ENCODE data around the gene TBC1D2. TPM values are rescaled to one million over a fixed set of nuclear protein-coding genes. Genes with fewer than 3 reads are reported as not detected.
A peak's percentile ranks its signal among the peaks of the same experiment; 100 is the strongest.

Gene TBC1D2
- total and polyA plus RNA-seq, 2 experiments from 2014 or later, result 3.7 to 6.8 TPM

GRCh38 chr9:98255061-98255577 is 330 bp downstream of the TBC1D2 start:
- Histone ChIP-seq H3K4me2 (peak overlapping the region; percentile 94), H3K4me1 (ENCODE audit: insufficient read depth) (peaks cover 15% of the 10 kb centered on the region; the same call in 1 of the 2 replicates), H3K79me2 (replicated peaks; ENCODE audit: insufficient read depth) (peaks cover 10% of the 10 kb centered on the region), H3F3A (replicated peaks; ENCODE audit: low read depth) (peaks cover 12% of the 10 kb centered on the region; the same call in 1 of the 2 replicates), H2AFZ (peak overlapping the region; percentile 97), H3K27me3 (ENCODE audit: insufficient read depth) (no peaks in the 10 kb centered on the region), H3K27ac (ENCODE audit: low read depth) (peak overlapping the region; percentile 74; the same call in 1 of the 2 replicates), H3K4me3 (peak overlapping the region; percentile 92), H3K9me2 (ENCODE audit: insufficient read depth) (no peaks in the 10 kb centered on the region), H3K36me3 (ENCODE audit: insufficient read depth) (no peaks in the 10 kb centered on the region), H4K20me1 (replicated peaks; ENCODE audit: insufficient read depth) (peaks cover 11% of the 10 kb centered on the region)
- peak overlapping the region; percentile 83 for H3K4me3 Mint-ChIP-seq
- DNase-seq (ENCODE audit: low spot score) (peak; percentile 87), ATAC-seq (peak; percentile 55)
- H3K36me3 Mint-ChIP-seq (ENCODE audit: low read depth), result no peaks in the 10 kb centered on the region
- peaks cover 6% of the 10 kb centered on the region for H3K27me3 Mint-ChIP-seq (ENCODE audit: insufficient read depth, low read depth, poor library complexity)
- no peaks in the 10 kb centered on the region for H3K9me3 Mint-ChIP-seq
- H3K4me1 Mint-ChIP-seq, result peaks cover 25% of the 10 kb centered on the region
- TF ChIP-seq JUNB (IDR thresholded peaks at IDR 0.05; ENCODE audit: unreplicated experiment), result no peak
- TF ChIP-seq, protein P1, sequence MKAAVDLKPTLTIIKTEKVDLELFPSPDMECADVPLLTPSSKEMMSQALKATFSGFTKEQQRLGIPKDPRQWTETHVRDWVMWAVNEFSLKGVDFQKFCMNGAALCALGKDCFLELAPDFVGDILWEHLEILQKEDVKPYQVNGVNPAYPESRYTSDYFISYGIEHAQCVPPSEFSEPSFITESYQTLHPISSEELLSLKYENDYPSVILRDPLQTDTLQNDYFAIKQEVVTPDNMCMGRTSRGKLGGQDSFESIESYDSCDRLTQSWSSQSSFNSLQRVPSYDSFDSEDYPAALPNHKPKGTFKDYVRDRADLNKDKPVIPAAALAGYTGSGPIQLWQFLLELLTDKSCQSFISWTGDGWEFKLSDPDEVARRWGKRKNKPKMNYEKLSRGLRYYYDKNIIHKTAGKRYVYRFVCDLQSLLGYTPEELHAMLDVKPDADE (IDR thresholded peaks at IDR 0.05), result no peak; the same call in 1 of the 2 replicates
- peak; percentile 52 for TF ChIP-seq POLR2AphosphoS5 (IDR thresholded peaks at IDR 0.05; ENCODE audit: low read depth)
- no peak for TF ChIP-seq EZH2phosphoT487 (IDR thresholded peaks at IDR 0.05; ENCODE audit: unreplicated experiment)
- TF ChIP-seq ZNF331 (CRISPR knock-in tag; IDR thresholded peaks at IDR 0.05; ENCODE audit: low read depth), result no peak
- TF ChIP-seq ZNF114 (CRISPR knock-in tag; IDR thresholded peaks at IDR 0.05), result no peak
- no peak overlapping the region for H3K27ac Mint-ChIP-seq

GRCh38 chr9:98254228-98255060 is 1.0 kb downstream of the TBC1D2 start:
- H3K27me3 Mint-ChIP-seq (ENCODE audit: insufficient read depth, low read depth, poor library complexity), result peaks cover 6% of the 10 kb centered on the region
- Histone ChIP-seq H3K4me1 (ENCODE audit: insufficient read depth) (peaks cover 15% of the 10 kb centered on the region; the same call in 1 of the 2 replicates), H3K27ac (ENCODE audit: low read depth) (no peak overlapping the region), H3F3A (replicated peaks; ENCODE audit: low read depth) (peaks cover 12% of the 10 kb centered on the region; the same call in 1 of the 2 replicates), H3K4me3 (peak overlapping the region; percentile 92), H3K79me2 (replicated peaks; ENCODE audit: insufficient read depth) (peaks cover 10% of the 10 kb centered on the region), H3K4me2 (peak overlapping the region; percentile 94), H4K20me1 (replicated peaks; ENCODE audit: insufficient read depth) (peaks cover 16% of the 10 kb centered on the region), H3K27me3 (ENCODE audit: insufficient read depth) (no peaks in the 10 kb centered on the region), H3K36me3 (ENCODE audit: insufficient read depth) (no peaks in the 10 kb centered on the region), H2AFZ (peak overlapping the region; percentile 97), H3K9me2 (ENCODE audit: insufficient read depth) (no peaks in the 10 kb centered on the region)
- no peaks in the 10 kb centered on the region for H3K9me3 Mint-ChIP-seq
- ATAC-seq, result no peak
- peaks cover 25% of the 10 kb centered on the region for H3K4me1 Mint-ChIP-seq
- no peak overlapping the region for H3K27ac Mint-ChIP-seq
- H3K36me3 Mint-ChIP-seq (ENCODE audit: low read depth), result no peaks in the 10 kb centered on the region
- peak overlapping the region; percentile 83 for H3K4me3 Mint-ChIP-seq
- no peak for DNase-seq (ENCODE audit: low spot score)
- TF ChIP-seq ZNF462 (CRISPR knock-in tag; IDR thresholded peaks at IDR 0.05) (no peak), STAT1 (IDR thresholded peaks at IDR 0.05; ENCODE audit: unreplicated experiment) (no peak), ZNF331 (CRISPR knock-in tag; IDR thresholded peaks at IDR 0.05; ENCODE audit: low read depth) (no peak), EZH2 (IDR thresholded peaks at IDR 0.05; ENCODE audit: low read depth, unreplicated experiment) (no peak), EZH2phosphoT487 (IDR thresholded peaks at IDR 0.05; ENCODE audit: unreplicated experiment) (no peak), POLR2AphosphoS5 (IDR thresholded peaks at IDR 0.05; ENCODE audit: low read depth) (no peak)
- TF ChIP-seq, protein P2, sequence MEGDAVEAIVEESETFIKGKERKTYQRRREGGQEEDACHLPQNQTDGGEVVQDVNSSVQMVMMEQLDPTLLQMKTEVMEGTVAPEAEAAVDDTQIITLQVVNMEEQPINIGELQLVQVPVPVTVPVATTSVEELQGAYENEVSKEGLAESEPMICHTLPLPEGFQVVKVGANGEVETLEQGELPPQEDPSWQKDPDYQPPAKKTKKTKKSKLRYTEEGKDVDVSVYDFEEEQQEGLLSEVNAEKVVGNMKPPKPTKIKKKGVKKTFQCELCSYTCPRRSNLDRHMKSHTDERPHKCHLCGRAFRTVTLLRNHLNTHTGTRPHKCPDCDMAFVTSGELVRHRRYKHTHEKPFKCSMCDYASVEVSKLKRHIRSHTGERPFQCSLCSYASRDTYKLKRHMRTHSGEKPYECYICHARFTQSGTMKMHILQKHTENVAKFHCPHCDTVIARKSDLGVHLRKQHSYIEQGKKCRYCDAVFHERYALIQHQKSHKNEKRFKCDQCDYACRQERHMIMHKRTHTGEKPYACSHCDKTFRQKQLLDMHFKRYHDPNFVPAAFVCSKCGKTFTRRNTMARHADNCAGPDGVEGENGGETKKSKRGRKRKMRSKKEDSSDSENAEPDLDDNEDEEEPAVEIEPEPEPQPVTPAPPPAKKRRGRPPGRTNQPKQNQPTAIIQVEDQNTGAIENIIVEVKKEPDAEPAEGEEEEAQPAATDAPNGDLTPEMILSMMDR (conservative IDR thresholded peaks at IDR 0.05; ENCODE audit: low read depth in 2 of 2), result no peak
